HepG2 (cell line): ENCODE measurements around the gene ZNF783. TPM values are rescaled to one million over a fixed set of nuclear protein-coding genes. Genes with fewer than 3 reads are reported as not detected.

Experiments
- HBP1 ChIP-seq: IDR thresholded peaks from 2 replicates; pipeline ENCODE4 v1.6.1; 2016; ENCODE audit warnings: low read depth, control low read depth
- KDM1A ChIP-seq: IDR thresholded peaks from 2 replicates; pipeline ENCODE4 v1.6.1; 2016; ENCODE audit warnings: missing compliant biosample characterization
- KDM6A ChIP-seq: IDR thresholded peaks from 2 replicates; pipeline ENCODE4 v1.6.1; 2016; ENCODE audit warnings: low read depth
- KLF13 ChIP-seq: sonication (generic); formaldehyde crosslinking; IDR thresholded peaks from 2 replicates; pipeline ENCODE4 v1.4.0; 2020; ENCODE audit warnings: mild to moderate bottlenecking, missing genetic modification reagents
- MXI1 ChIP-seq: IDR thresholded peaks from 3 replicates; pipeline ENCODE4 v1.6.1; 2012; ENCODE audit warnings: low read depth, low read length, inconsistent platforms, borderline replicate concordance
- PLSCR1 ChIP-seq: sonication (generic); formaldehyde crosslinking; IDR thresholded peaks from 2 replicates; pipeline ENCODE4 v1.5.0; 2020; ENCODE audit warnings: missing genetic modification reagents, mild to moderate bottlenecking, borderline replicate concordance
- POLR2AphosphoS2 ChIP-seq: IDR thresholded peaks from 2 replicates; pipeline ENCODE4 v1.6.1; 2011; ENCODE audit warnings: low read depth, low read length, improper control_type of control experiment
- PRMT3 ChIP-seq: sonication (generic); formaldehyde crosslinking; IDR thresholded peaks from 2 replicates; pipeline ENCODE4 v1.8.1; 2022; ENCODE audit warnings: low read depth, mild to moderate bottlenecking, moderate library complexity, missing genetic modification reagents, borderline replicate concordance
- PTBP1 ChIP-seq: fragments of 200-400 bp; formaldehyde crosslinking; IDR thresholded peaks from 2 replicates; pipeline ENCODE4 v1.6.1; 2018; ENCODE audit warnings: low read length, low read depth; ENCODE audit not compliant: poor library complexity, severe bottlenecking
- RARA ChIP-seq: IDR thresholded peaks from 2 replicates; pipeline ENCODE4 v1.6.1; 2016; ENCODE audit warnings: missing genetic modification reagents, missing compliant biosample characterization
- RFXAP ChIP-seq: sonication (generic); formaldehyde crosslinking; IDR thresholded peaks from 2 replicates; pipeline ENCODE4 v1.4.0; 2020; ENCODE audit warnings: missing genetic modification reagents, borderline replicate concordance
- SAP130 ChIP-seq: IDR thresholded peaks from 2 replicates; pipeline ENCODE4 v1.6.1; 2016; ENCODE audit warnings: low read depth
- ZBTB1 ChIP-seq: sonication (generic); formaldehyde crosslinking; IDR thresholded peaks from 2 replicates; pipeline ENCODE4 v1.4.0; 2020; ENCODE audit warnings: missing genetic modification reagents, borderline replicate concordance
- ZKSCAN8 ChIP-seq: IDR thresholded peaks from 2 replicates; pipeline ENCODE4 v1.6.1; 2016; ENCODE audit warnings: borderline replicate concordance, missing genetic modification reagents, missing compliant biosample characterization
- ZNF282 ChIP-seq: fragments of 450-650 bp; IDR thresholded peaks from 2 replicates; pipeline ENCODE4 v1.6.1; 2018; ENCODE audit not compliant: partially characterized antibody
- ZNF430 ChIP-seq: sonication (generic); formaldehyde crosslinking; IDR thresholded peaks from 2 replicates; pipeline ENCODE4 v1.9.0; 2021; ENCODE audit warnings: mild to moderate bottlenecking, missing genetic modification reagents
- ZNF460 ChIP-seq: sonication (generic); formaldehyde crosslinking; IDR thresholded peaks from 2 replicates; pipeline ENCODE4 v1.5.1; 2020; ENCODE audit warnings: missing genetic modification reagents, mild to moderate bottlenecking, borderline replicate concordance
- ZNF530 ChIP-seq: sonication (generic); formaldehyde crosslinking; IDR thresholded peaks from 2 replicates; pipeline ENCODE4 v1.5.0; 2020; ENCODE audit warnings: low read depth, mild to moderate bottlenecking, missing genetic modification reagents
- ZNF580 ChIP-seq: IDR thresholded peaks from 2 replicates; pipeline ENCODE4 v1.6.1; 2016; ENCODE audit warnings: low read depth, borderline replicate concordance
- ZNF605 ChIP-seq: sonication (generic); formaldehyde crosslinking; IDR thresholded peaks from 2 replicates; pipeline ENCODE4 v1.8.0; 2022; ENCODE audit warnings: mild to moderate bottlenecking, missing genetic modification reagents
- ZNF616 ChIP-seq: sonication (generic); formaldehyde crosslinking; IDR thresholded peaks from 2 replicates; pipeline ENCODE4 v1.5.0; 2020; ENCODE audit warnings: low read depth, mild to moderate bottlenecking, missing genetic modification reagents
- ZNF672 ChIP-seq: sonication (generic); formaldehyde crosslinking; IDR thresholded peaks from 2 replicates; pipeline ENCODE4 v1.8.1; 2022; ENCODE audit warnings: missing genetic modification reagents
- ZNF850 ChIP-seq: sonication (generic); formaldehyde crosslinking; conservative IDR thresholded peaks from 2 replicates; pipeline ENCODE4 v1.9.0; 2021; ENCODE audit warnings: mild to moderate bottlenecking, missing genetic modification reagents
- ZNF879 ChIP-seq: sonication (generic); formaldehyde crosslinking; IDR thresholded peaks from 2 replicates; pipeline ENCODE4 v1.8.1; 2023; ENCODE audit warnings: missing genetic modification reagents
- polyA plus RNA-seq, 8 experiments: library from polyadenylated mRNA; depleted of rRNA in 3 of 8; stranded (reverse) in 7 of 8; unstranded in 1 of 8; fragments of >200 nt; fragmentation: Illumina TruSeq in 4 of 8; extraction: Trizol in 4 of 8; gene quantifications; 2 replicates each; pipeline versions ENCODE4 v1.2.1 to v1.2.3, GENCODE V29; 2011 to 2016; ENCODE audit warnings: low read depth in 4 of 8, missing spikeins in 1 of 8, mixed read lengths in 1 of 8; ENCODE audit not compliant: insufficient read depth in 1 of 8
- total RNA-seq, 5 experiments: library from RNA; depleted of rRNA; stranded (reverse); fragments of >200 nt; fragmentation: Illumina TruSeq; extraction: Trizol; gene quantifications; 2 replicates each; pipeline ENCODE4 v1.2.3, GENCODE V29; 2016; ENCODE audit warnings: low read depth in 1 of 5
- TF ChIP-seq, protein P1 (sequence below): sonication (generic); formaldehyde crosslinking; IDR thresholded peaks from 2 replicates; pipeline ENCODE4 v1.8.1; 2023; ENCODE audit warnings: missing genetic modification reagents, inconsistent platforms, borderline replicate concordance
- TF ChIP-seq, protein P2 (sequence below): sonication (generic); formaldehyde crosslinking; IDR thresholded peaks from 2 replicates; pipeline ENCODE4 v1.5.0; 2020; ENCODE audit warnings: mild to moderate bottlenecking, missing genetic modification reagents

Gene ZNF783
- total and polyA plus RNA-seq, 2 of the 13 experiments (the other 11 are each of a cell fraction or from before 2014, with no cell fraction given), result 4.1 to 5.2 TPM

GRCh38 chr7:149261829-149262617, at the start of gene ZNF783 (continued):
- TF ChIP-seq RFXAP (CRISPR knock-in tag) (peak; percentile 77; the same call in 1 of the 2 replicates), RARA (peak; percentile 38; the same call in 1 of the 2 replicates), ZNF616 (CRISPR knock-in tag) (no peak; the same call in 1 of the 2 replicates), ZNF460 (no peak), PLSCR1 (peak; percentile 87), PTBP1 (no peak), ZNF430 (CRISPR knock-in tag) (peak; percentile 76), KDM6A (CRISPR knock-in tag) (no peak), ZNF580 (CRISPR knock-in tag) (peak; percentile 27; the same call in 1 of the 2 replicates), ZNF605 (no peak), MXI1 (peak; percentile 82; the same call in 2 of the 3 replicates), KDM1A (CRISPR knock-in tag) (no peak), ZNF530 (peak; percentile 78; the same call in 1 of the 2 replicates), ZNF879 (peak; percentile 92; the same call in 1 of the 2 replicates), KLF13 (CRISPR knock-in tag) (no peak), PRMT3 (CRISPR knock-in tag) (peak; percentile 99), ZNF672 (CRISPR knock-in tag) (peak; percentile 83; the same call in 1 of the 2 replicates), POLR2AphosphoS2 (no peak), ZNF282 (no peak), SAP130 (CRISPR knock-in tag) (peak; percentile 79), ZBTB1 (CRISPR knock-in tag) (no peak), ZNF850 (CRISPR knock-in tag) (no peak), ZKSCAN8 (CRISPR knock-in tag) (no peak), HBP1 (CRISPR knock-in tag) (0 out of 2 replicates have a peak, but pooled peaks have one; percentile 26)
- TF ChIP-seq, protein P1, sequence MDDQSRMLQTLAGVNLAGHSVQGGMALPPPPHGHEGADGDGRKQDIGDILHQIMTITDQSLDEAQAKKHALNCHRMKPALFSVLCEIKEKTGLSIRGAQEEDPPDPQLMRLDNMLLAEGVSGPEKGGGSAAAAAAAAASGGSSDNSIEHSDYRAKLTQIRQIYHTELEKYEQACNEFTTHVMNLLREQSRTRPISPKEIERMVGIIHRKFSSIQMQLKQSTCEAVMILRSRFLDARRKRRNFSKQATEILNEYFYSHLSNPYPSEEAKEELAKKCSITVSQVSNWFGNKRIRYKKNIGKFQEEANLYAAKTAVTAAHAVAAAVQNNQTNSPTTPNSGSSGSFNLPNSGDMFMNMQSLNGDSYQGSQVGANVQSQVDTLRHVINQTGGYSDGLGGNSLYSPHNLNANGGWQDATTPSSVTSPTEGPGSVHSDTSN (CRISPR knock-in tag), result no peak
- TF ChIP-seq, protein P2, sequence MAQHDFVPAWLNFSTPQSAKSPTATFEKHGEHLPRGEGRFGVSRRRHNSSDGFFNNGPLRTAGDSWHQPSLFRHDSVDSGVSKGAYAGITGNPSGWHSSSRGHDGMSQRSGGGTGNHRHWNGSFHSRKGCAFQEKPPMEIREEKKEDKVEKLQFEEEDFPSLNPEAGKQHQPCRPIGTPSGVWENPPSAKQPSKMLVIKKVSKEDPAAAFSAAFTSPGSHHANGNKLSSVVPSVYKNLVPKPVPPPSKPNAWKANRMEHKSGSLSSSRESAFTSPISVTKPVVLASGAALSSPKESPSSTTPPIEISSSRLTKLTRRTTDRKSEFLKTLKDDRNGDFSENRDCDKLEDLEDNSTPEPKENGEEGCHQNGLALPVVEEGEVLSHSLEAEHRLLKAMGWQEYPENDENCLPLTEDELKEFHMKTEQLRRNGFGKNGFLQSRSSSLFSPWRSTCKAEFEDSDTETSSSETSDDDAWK, result no peak
